Breast epithelium (tissue), 3 donors: Measurements from ENCODE around the gene CCDC3.

Experiments used
- POLR2A ChIP-seq: fragments of 450-650 bp; IDR thresholded peaks from one replicate; pipeline ENCODE4 v1.6.1; 2016; ENCODE audit warnings: antibody characterized with exemption, mild to moderate bottlenecking, moderate library complexity
- POLR2AphosphoS5 ChIP-seq, 3 donors: sonication (generic); formaldehyde crosslinking; IDR thresholded peaks; one replicate each; pipeline ENCODE4 v1.6.1; 2017; ENCODE audit warnings: antibody characterized with exemption in 3 of 3
- TF ChIP-seq, protein P1 (sequence below), 3 donors: fragments of 450-650 bp; IDR thresholded peaks; one replicate each; pipeline ENCODE4 v1.5.1; 2016 to 2017; ENCODE audit warnings: antibody characterized with exemption in 3 of 3, mild to moderate bottlenecking in 3 of 3, moderate library complexity in 3 of 3

DNA sequence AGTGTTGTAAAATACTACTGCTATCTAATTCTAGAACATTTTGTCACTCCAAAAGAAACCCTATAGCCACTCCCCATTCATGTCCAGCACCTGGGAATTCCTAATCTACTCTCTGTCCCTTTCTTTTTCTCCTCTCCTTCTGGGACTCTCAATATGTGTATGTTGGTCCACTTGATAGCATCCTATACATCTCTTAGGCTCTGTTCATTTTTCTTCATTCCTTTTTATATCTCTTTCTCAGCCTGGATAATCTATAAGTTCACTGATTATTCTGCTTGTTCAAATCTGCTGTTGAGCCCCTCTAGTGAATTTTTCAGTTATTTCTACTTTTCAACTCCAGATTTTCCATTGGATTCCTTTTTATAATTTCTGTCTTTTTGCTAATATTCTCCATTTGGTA is 108.6 kb downstream of the CCDC3 start:
- TF ChIP-seq POLR2AphosphoS5 (IDR thresholded peaks at IDR 0.05) = no peak
- TF ChIP-seq, protein P1, sequence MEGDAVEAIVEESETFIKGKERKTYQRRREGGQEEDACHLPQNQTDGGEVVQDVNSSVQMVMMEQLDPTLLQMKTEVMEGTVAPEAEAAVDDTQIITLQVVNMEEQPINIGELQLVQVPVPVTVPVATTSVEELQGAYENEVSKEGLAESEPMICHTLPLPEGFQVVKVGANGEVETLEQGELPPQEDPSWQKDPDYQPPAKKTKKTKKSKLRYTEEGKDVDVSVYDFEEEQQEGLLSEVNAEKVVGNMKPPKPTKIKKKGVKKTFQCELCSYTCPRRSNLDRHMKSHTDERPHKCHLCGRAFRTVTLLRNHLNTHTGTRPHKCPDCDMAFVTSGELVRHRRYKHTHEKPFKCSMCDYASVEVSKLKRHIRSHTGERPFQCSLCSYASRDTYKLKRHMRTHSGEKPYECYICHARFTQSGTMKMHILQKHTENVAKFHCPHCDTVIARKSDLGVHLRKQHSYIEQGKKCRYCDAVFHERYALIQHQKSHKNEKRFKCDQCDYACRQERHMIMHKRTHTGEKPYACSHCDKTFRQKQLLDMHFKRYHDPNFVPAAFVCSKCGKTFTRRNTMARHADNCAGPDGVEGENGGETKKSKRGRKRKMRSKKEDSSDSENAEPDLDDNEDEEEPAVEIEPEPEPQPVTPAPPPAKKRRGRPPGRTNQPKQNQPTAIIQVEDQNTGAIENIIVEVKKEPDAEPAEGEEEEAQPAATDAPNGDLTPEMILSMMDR (IDR thresholded peaks at IDR 0.05) = no peak
- TF ChIP-seq POLR2A = no peak
